Measurements from ENCODE around the gene ACE. TPM values are rescaled to one million over a fixed set of nuclear protein-coding genes. Genes with fewer than 3 reads are reported as not detected.

Gene ACE
- total RNA-seq, 1 donor from 2014 or later, result not detected

GRCh38 chr17:63525190-63525946 lies 48.5 kb downstream of the ACE start:
- H3K27ac ChIP-seq, result no peak overlapping the region
- no peak for DNase-seq (ENCODE audit: low spot score)
- H3F3A ChIP-seq (ENCODE audit: low read depth), result no peaks in the 10 kb centered on the region
- H3K79me2 ChIP-seq (ENCODE audit: low read depth), result no peaks in the 10 kb centered on the region
- H3K27ac Mint-ChIP-seq, result no peak overlapping the region
- H3K4me3 ChIP-seq, result no peak overlapping the region
- H3K27me3 Mint-ChIP-seq (ENCODE audit: insufficient read depth, low read depth), result peaks cover 39% of the 10 kb centered on the region
- H3K36me3 Mint-ChIP-seq, result no peaks in the 10 kb centered on the region
- H3K4me1 Mint-ChIP-seq, result peaks cover 4% of the 10 kb centered on the region
- TF ChIP-seq EZH2 (IDR thresholded peaks at IDR 0.05) (no peak), EZH2phosphoT487 (IDR thresholded peaks at IDR 0.05) (no peak), CTCF (IDR thresholded peaks at IDR 0.05) (no peak)
- H3K9me3 Mint-ChIP-seq, result no peaks in the 10 kb centered on the region
- H3K4me3 Mint-ChIP-seq, result no peak overlapping the region
- H3K4me2 ChIP-seq, result no peak overlapping the region
- H3K4me1 ChIP-seq, result no peaks in the 10 kb centered on the region
- H2AFZ ChIP-seq (replicated peaks), result no peak overlapping the region
- no peaks in the 10 kb centered on the region for H3K36me3 ChIP-seq
- H3K9ac ChIP-seq, result no peak overlapping the region
- H4K20me1 ChIP-seq (ENCODE audit: low read depth), result peaks cover 12% of the 10 kb centered on the region
- no peaks in the 10 kb centered on the region for H3K9me3 ChIP-seq (ENCODE audit: low read depth)
- peaks cover 19% of the 10 kb centered on the region for H3K27me3 ChIP-seq

- DNase-seq (ENCODE audit: low spot score), result no peak
- Histone ChIP-seq H3K36me3 (no peaks in the 10 kb centered on the region), H3K4me2 (no peak overlapping the region), H3K27ac (no peak overlapping the region), H2AFZ (replicated peaks) (no peak overlapping the region), H3K4me1 (no peaks in the 10 kb centered on the region), H3K9me3 (ENCODE audit: low read depth) (no peaks in the 10 kb centered on the region), H3K27me3 (peaks cover 19% of the 10 kb centered on the region), H3K9ac (no peak overlapping the region), H3F3A (ENCODE audit: low read depth) (no peaks in the 10 kb centered on the region), H4K20me1 (ENCODE audit: low read depth) (peaks cover 12% of the 10 kb centered on the region), H3K4me3 (no peak overlapping the region), H3K79me2 (ENCODE audit: low read depth) (no peaks in the 10 kb centered on the region)
- Mint-ChIP-seq H3K27ac (no peak overlapping the region), H3K4me3 (no peak overlapping the region), H3K9me3 (no peaks in the 10 kb centered on the region), H3K36me3 (no peaks in the 10 kb centered on the region), H3K4me1 (peaks cover 4% of the 10 kb centered on the region), H3K27me3 (ENCODE audit: insufficient read depth, low read depth) (peaks cover 32% of the 10 kb centered on the region)
- TF ChIP-seq EZH2phosphoT487 (IDR thresholded peaks at IDR 0.05) (no peak), CTCF (IDR thresholded peaks at IDR 0.05) (no peak), EZH2 (IDR thresholded peaks at IDR 0.05) (no peak)
These were observed 50.0 kb downstream of the ACE start for GRCh38 chr17:63526861-63527260.

GRCh38 chr17:63528183-63528582 lies 51.3 kb downstream of the ACE start:
- TF ChIP-seq EZH2 (IDR thresholded peaks at IDR 0.05) (no peak), CTCF (IDR thresholded peaks at IDR 0.05) (no peak), EZH2phosphoT487 (IDR thresholded peaks at IDR 0.05) (no peak)

More at GRCh38 chr17:63528183-63528582, 51.3 kb downstream of the ACE start:
- no peak overlapping the region for H2AFZ ChIP-seq (replicated peaks)
- no peaks in the 10 kb centered on the region for H3K36me3 ChIP-seq
- no peaks in the 10 kb centered on the region for H3K79me2 ChIP-seq (ENCODE audit: low read depth)
- Mint-ChIP-seq H3K27ac (no peak overlapping the region), H3K4me3 (no peak overlapping the region), H3K27me3 (ENCODE audit: insufficient read depth, low read depth) (peaks cover 32% of the 10 kb centered on the region), H3K36me3 (no peaks in the 10 kb centered on the region), H3K9me3 (no peaks in the 10 kb centered on the region), H3K4me1 (peaks cover 4% of the 10 kb centered on the region)
- H3K9me3 ChIP-seq (ENCODE audit: low read depth), result no peaks in the 10 kb centered on the region
- no peak overlapping the region for H3K4me3 ChIP-seq
- H3K4me1 ChIP-seq, result no peaks in the 10 kb centered on the region
- no peak overlapping the region for H3K27ac ChIP-seq
- no peak overlapping the region for H3K4me2 ChIP-seq
- H3K27me3 ChIP-seq, result peaks cover 17% of the 10 kb centered on the region
- H3F3A ChIP-seq (ENCODE audit: low read depth), result no peaks in the 10 kb centered on the region
- peaks cover 12% of the 10 kb centered on the region for H4K20me1 ChIP-seq (ENCODE audit: low read depth)
- no peak overlapping the region for H3K9ac ChIP-seq
- DNase-seq (ENCODE audit: low spot score), result no peak

All from neural progenitor cell (in vitro differentiated cells).